GM18508 (cell line): Measurements from ENCODE around the gene MYRF.

Experiments used
- ATAC-seq: cut with Tn5 transposase; IDR thresholded peaks from one replicate; pipeline ENCODE4 v1.9.1; 2021; ENCODE audit warnings: moderate number of reproducible peaks; ENCODE audit not compliant: insufficient read depth, unreplicated experiment

MYRF gene

DNA sequence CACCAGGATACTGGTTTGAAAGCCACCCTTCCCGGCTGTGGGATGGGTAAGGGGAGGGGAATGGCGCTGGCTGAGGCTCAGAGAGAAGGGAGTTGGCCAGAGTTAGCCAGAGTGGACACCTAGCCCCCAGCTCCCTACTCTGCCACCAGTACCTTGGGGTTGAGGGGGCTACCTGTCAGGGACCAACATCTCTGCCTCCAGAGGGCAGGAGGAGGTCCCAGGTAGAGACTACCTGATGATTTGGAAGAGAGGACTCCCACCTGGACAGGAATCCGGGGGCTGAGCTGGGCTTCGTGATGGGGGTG, 3.7 kb downstream of the MYRF start:
- ATAC-seq = no peak

DNA sequence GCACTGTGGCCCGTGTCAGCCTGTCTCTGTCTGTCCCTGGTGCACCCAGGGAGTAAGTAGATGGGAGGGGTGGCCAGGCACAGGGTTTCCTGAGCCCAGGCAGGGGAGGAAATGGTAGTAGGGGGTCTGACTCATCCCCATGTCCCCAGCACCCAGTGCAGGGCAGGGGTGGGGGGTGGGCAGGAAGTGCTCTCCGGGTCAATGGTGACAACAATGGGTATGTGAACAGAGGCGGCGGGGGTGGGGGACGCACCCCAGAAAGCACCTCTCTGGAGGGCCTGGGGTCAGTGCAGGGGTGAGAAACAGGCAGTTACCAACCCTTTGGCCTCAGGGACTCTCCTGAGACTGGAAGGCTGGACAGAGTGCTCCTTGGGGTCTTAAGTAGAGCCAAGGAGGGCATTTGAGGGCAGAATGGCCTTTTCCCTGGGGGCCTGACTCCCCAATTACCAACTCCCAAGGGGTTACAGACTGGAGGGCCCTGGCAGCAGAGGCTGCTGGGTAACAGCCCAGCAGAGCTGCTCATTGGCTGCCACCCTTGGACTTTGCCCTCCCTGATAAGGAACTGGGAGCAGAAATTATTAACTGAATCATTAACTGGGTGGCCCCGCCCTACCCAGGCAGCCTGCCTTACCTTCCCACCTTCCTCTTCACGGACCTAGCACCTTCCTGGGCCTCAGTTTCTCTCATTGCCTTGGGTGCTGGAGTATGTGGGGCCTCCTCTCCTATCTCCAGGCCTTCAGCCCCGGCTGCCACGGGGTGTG, 4.2 kb downstream of the MYRF start:
- ATAC-seq = no peak

DNA sequence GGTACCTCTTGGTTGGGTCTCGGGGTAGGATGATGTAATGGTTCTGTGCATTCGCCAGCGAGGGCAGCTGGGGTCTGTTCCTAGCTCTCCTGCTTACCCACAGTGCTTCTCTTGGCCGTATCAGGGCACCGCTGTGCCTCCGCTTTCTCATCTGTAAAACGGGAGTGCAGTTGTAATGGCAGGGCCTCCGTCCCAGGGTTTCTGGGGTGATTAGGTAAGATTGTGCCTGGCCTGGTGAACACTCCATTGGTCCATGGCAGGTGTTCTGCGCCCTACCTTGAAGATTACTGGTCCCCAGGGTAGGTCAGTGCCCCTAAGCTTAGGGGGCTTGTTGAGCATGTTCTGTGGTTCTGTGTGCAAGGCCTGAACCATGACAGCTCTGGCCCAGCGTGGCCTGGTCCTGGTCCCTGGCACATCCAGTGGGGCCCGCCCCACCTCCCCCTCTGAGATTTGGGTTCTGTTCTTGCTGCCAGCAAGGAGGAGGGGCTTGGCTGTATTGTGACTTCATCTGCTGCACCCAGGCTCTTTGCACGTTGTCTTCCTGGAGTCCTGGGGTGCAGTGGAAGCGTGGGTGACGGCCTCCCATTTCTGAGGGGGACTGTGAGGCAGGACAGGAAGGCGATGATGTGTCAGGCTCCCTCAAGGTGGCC, 4.9 kb downstream of the MYRF start:
- no peak for ATAC-seq

DNA sequence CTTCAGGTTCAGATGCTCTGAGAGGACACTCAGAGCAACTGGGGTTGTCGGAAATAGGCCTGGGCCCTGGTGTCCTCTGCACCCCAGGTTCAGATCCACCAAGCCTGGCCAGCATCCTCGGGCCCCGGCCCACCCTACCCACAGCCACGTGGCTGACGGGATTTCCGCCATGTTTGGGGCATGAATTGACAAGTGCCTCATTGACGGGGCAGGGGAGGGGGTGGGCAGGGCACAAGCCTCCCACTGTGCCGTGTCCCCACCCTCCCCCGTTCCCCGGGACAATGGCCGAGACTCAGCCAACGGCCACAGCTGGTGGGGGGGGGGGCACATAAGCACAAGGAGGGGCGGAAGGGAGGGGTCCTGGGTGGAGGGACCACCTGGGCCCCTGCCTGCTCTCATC, 8.5 kb downstream of the MYRF start:
- ATAC-seq = no peak

DNA sequence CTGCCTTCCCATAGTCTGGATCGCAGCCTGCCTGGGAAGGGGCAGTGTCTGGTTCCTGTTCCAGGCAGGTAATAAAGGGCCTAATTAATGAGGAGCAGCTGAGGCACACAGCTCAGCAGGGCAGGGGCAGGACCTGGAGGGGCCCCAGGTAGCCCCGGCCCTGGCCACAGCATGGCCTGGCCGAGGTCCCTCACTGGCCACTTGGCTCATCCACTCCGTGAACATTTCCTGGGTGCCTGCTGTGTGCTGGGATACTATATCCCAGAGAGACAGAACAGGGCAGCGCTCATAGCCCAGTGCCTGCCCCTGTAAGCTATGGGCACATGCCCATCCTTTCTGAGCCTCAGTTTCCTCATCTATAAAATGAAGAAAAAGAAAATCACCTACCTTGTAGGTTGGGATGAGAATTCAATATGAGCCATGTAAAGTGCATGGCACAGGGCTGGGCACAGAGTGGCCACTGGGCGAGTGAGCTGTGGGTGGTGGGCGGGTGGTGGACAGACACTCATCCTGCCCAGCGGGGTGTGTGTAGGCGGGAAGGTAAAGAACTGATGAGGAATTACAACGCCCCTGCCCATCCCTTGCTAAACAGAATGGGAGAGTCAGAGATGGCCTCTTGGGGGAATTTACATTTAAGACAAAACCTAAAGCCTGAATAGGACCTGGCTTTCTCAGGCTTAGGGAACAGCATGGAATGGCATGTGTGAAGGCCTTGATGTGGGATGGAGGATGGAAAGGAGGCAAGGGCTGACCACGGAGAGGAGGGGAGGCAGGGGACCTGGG, 9.2 kb downstream of the MYRF start:
- no peak for ATAC-seq

DNA sequence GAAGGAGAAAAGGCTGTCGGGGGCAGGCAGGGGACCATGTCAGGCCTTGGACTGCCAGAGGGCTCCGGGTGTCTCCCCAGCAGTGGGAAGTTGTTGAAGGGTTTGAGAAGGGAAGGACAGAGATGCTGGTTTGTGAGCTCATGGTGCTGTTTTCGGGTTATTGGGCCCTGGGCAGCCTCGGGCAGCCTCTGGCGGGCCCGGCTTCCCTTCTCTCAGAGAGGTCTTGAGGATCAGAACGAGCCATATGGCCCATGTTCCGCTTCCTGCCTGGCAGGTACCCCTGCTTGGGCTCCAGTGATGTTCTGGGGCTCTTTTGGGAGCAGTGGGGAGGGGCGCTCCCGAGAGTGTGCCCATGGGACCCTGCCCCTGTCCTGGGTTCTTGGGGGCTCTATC, 9.8 kb downstream of the MYRF start:
- no peak for ATAC-seq

DNA sequence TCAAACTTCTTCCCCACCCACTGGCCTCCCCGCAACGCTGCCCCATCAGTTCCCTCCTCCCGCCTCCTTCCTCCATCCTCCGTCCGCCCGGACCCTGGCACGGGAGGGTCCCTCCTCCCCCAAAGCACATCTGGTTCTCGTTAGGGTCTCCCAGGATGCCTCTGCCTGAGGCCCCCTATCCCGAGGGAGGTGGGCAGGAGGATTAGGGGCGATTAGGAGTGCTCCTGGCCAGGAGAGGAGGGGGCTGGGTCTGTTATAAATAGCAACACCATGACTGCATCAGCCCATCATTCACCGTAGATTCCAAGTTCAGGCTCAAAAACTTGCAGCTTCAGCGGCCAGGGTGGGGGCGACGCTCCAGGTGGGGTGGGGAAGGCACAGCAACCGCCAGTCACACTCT, 10.4 kb downstream of the MYRF start:
- ATAC-seq = no peak

DNA sequence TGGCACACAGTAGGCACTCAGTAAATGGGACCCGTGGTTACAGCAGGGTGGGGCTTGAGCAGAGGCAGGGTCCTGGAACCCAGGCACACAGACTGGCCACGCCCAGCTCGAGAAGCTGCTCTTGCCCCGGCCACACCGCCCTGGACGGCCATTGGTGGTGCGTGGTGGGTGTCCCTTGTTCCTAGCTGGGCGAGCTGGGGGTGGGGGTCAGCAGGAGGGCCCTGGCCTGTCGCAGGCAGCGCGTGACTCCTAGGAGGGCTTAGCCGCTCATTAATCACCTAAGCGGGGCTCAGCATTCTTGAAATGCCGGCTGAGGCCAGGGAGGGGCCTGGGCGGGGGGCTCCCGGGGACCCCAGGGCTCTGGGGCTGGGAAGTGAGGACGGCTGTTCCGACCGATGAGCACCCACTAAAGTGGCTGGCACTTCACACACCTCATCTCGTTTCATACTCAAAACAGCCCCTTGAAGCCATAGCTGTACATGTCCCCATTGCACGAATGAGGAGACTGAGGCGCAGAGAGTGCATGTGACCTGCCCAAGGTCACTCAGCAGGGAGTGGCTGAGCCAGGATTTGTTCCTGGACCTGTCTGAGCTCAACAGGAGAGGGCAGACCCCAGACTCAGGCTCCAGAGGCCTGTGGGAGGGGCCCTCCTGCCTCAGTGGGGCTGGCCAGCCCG, 11.6 kb downstream of the MYRF start:
- no peak for ATAC-seq

DNA sequence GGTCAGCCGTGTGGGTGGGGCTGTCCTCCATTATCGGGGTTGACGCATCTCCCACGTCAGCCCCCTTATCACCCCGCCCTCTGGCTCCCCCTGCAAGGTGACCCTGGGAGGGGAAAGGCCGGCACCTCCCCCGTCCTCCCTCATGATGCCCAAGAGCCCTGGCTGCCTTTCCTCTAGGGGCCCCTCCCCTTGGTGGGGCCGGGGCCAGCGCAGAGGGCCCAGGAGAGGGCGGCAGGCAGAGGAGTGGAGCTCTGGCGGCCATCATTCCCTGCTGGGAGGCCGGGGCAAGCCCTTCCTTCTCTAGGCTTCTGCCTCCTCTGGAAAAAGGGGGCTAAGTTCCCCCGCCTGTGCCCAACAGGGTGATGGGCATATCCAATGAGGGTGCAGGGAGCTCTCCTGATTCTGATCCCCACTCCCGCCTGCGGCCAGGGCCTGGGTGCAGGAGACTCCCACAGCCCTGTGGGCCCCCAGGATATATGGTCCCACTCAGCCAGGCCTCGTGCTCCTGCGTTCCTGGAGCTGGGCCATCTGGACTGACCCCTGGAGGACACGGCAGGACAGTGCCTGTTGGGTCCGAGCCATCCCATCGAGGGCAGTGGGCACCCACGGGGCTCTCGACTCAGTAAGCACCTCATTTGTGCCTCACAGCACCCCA, 12.3 kb downstream of the MYRF start:
- ATAC-seq = no peak

DNA sequence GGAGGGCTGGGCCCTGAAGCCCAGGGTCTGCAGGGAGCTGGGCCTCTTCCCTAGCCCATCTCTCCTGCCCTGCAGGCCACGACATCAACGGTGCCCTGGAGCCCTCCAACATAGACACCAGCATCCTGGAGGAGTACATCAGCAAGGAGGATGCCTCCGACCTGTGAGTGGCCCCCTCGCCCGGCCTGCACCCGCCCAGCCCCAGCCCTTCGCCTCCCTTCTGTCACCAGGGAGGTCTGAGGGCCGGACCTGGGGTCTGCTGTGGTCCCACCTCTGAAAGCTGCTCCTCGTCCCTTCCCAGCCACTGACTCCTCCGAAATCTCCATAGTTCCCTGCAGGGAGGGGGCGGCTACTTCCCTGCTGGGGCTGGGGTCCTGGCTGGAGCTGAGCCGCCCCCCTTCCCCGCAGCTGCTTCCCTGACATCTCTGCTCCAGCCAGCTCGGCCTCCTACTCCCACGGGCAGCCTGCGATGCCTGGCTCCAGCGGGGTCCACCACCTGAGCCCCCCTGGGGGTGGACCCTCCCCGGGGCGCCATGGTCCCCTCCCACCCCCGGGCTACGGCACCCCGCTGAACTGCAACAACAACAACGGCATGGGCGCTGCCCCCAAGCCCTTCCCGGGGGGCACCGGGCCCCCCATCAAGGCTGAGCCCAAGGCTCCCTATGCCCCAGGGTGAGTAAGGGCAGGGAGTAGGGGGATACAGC, 13.3 kb downstream of the MYRF start:
- ATAC-seq = no peak

DNA sequence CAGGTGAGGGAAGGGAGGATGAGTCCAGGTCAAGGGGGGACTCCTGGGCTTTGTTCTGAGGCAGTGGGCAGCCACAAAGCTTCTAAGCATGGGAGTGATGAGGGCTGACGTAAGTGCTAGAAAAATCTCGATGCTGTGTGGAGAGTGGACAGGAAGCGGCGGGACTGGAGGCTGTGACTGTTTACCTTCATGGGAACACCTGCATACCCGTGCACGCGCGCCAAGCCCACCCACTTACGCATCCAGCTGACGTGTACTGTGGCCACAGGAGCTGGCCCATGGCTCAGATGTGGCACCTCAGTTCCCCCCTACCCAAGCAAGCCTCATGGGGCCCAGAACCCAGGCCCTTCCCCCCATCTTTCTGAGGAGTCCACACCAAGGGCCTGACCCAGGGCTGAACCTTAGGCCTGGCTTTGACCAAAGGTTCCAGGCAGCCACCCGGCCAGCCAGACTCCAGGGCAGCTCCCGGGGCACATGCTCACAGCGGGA, 14.0 kb downstream of the MYRF start:
- no peak for ATAC-seq

DNA sequence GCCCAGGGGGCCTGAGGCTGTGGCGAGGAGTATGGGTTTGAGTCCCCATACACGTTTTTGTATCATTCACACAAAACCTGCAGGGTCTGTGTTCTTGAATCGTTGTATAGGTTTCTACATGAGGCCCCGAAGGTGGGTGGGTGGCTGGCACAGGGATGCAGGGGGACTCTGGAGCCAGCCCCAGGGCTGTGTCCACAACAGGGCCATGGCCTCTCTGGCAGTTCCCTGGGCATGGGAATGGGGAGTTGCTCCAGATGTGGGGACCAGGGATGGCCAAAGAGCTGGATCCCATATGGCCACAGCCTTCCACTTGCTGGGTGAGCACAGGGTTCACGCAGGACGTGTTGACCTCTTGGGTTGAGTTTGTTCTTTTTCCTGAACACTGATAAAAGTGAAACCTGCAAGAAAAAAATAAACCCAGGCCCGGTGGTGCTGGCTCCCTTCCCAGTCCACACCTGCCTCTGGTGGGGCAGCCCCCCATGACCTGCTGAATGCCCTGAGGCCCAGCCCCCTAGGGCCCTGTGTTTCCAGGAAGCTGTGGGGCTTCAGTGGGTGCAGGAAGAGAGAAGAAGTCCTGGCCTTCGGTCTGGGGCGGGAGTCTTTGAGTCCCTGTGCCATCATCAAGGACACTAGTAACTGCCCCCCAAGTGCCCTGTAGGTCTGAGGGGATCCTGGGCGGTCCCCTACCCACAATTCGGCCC, 16.1 kb downstream of the MYRF start:
- no peak for ATAC-seq

DNA sequence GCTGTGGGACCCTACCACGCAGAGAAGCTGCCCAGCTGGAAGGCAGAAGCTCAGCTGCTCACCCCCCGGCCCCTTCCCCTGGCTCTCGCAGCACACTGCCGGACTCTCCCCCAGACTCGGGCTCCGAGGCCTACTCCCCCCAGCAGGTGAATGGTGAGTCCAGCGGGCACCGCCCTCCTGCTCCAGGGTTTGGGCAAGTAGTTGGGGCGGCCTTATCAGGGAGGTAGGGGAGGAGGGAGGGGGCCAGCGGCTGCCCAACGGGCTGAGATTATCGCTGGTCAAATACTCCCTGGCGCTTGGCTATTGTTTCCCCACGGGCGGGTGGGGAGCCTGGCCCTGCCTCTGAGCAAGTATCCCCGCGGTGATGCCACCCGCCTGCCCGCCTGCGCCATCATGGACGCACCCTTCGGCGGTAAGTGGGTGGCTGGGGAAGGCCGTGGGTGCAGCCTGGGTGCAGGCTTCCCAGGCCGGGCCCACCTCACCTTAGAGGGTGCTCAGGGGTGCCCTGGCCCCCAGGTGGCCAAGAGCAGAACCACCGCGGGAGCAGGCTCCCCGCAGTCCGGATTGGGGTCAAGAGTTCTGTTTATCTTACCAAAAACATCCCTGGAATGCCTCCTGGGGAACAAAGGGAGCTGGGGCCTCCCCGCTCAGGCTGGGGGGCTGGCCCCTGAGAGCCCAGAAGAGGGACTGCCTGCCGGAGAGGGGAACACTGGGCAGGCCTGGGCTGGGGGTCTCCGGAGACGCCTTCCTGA, 16.9 kb downstream of the MYRF start:
- ATAC-seq = no peak

DNA sequence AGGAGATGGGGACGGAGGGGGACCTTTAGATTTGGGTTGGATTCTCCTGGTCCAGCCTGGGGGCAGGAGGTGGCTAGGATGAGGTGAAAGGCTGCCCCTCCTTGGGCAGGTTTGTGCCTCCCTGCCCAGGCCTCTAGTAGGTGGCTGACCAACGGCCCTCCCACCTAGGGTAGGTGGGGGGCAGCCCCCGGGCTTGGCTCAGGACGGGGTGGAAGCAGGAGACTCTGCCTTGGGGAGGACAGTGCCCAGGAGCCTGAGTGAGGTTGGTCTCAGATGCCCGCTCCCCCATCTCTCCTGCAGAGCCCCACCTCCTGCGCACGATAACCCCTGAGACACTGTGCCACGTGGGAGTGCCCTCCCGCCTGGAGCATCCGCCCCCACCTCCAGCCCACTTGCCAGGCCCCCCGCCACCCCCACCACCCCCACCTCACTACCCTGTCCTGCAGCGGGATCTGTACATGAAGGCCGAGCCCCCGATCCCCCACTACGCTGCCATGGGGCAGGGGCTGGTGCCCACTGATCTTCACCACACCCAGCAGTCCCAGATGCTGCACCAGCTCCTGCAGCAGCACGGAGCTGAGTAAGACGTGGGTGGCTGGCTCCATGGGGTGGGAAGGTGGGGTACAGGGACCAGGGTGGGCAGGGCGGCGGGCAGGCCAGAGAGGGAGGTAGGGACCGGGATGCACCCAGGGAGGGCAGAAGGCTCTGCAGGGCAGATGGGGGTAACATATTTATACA, 17.7 kb downstream of the MYRF start:
- ATAC-seq = no peak

DNA sequence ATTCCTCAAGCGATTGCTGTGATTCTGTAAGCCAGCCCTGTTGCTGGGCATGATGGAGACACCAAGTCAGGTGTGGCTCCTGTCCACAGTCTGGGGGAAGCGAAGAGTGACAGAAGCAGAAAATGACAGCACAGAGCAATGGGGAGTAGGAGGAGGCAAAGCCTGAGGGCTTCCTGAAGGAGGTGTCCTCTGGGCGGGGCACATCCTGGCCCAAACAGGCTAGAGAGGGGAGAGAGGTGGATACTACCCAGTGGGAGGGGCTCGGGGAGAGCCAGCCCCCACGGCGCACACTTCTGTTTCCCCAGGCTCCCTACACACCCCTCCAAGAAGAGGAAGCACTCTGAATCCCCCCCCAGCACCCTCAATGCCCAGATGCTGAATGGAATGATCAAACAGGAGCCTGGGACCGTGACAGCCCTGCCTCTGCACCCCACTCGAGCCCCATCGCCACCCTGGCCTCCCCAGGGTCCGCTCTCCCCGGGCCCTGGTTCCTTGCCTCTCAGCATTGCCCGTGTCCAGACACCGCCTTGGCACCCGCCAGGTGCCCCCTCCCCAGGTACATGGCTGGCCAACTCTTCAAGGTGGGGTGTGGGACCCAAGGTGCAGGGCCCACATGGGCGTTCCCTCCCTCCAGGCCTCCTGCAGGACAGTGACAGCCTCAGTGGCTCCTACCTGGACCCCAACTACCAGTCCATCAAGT, 18.9 kb downstream of the MYRF start:
- ATAC-seq = no peak

DNA sequence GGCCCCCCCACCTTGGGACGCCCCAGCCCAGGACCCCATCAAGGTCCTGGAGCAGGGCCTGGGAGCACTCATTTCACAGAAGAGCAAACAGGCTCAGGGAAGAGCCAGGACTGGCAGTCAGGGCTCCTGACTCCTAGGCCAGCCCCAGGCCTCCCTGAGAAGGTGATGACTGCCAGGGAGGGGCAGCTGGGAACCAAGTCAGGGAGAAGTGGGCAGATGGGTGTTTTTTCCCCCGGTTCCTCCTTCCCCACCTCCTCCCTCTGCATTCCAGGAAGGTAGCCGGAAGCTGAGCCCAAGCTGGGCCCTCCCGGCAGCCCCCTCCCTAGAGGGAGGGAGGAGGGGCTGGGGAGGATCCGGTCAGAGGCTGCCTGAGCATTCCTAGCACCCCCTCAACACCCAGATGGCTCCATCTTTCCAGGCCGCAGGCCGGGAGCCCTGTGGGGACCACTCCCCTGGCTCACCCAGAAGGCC, 19.6 kb downstream of the MYRF start:
- ATAC-seq = no peak

DNA sequence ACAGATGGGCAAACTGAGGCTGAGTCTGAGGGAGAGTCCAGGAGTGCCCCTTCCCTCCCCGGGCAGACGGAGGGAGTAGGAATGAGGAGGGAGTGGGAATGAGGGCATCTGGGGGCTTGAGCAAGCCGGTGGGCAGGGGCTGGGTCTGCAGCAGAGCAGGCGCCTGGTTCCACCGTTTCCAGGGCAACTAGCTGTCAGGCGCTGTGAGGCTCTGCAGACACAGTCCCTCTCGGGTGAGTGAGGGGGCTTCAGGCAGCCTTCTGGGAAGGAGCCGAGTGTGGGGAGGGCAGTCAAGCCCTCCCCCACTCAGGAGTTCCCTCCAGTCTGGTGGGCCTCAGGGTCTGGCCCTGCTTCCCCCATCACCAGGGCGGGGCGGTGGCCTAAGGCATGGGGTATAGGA, 20.9 kb downstream of the MYRF start:
- no peak for ATAC-seq
